HTR-8/SVneo (cell line): ENCODE measurements around the gene RBM33.

Experiments used
- DNase-seq: peaks from one replicate; pipeline ENCODE4 v3.0.0; 2011; ENCODE audit warnings: low spot score, mixed read lengths; ENCODE audit not compliant: insufficient read length
- FAIRE-seq: peaks from 2 replicates; lab custom pipeline; 2011; peaks lifted over from hg19 to GRCh38; lab: Jason Lieb, UNC

RBM33 gene

DNA sequence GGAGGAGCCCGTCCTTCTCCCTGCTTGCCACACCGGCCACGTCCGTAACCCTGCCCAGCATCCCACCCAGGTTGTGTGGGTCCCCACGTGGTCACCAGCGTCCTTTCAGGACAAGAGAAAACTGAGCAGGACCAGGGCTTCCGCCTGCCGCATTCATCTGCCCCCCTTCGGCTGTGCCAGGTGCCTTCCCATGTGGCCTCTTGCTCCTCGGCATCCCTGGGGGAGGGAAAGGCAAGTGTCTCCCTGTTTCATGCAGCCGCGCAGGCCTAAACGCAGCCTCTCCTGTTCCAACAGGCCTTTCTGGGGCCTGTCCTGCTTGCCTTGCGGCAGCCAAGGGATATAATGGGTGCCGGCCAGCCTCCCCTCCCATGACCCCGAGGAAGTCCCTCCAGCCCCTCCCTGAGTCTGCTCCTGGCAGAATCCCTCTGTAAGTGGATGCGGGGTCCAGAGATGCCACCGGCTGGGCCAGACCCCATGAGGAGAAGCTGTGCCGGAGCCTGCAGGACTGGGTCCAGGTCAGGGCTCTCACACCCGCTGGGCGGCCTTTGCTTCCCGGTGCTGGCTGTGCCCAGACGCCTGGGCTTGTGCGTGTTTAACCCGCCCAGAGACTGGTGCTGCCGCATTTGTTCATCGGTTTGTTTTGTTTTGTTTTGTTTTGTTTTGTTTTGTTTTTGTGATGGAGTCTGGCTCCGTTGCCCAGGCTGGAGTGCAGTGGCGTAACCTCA lies 144.7 kb downstream of the RBM33 start:
- DNase-seq (no peak), FAIRE-seq (no peak)

GRCh38 chr7:155790666-155791065 lies 146.2 kb downstream of the RBM33 start:
- DNase-seq (no peak), FAIRE-seq (no peak)

DNA sequence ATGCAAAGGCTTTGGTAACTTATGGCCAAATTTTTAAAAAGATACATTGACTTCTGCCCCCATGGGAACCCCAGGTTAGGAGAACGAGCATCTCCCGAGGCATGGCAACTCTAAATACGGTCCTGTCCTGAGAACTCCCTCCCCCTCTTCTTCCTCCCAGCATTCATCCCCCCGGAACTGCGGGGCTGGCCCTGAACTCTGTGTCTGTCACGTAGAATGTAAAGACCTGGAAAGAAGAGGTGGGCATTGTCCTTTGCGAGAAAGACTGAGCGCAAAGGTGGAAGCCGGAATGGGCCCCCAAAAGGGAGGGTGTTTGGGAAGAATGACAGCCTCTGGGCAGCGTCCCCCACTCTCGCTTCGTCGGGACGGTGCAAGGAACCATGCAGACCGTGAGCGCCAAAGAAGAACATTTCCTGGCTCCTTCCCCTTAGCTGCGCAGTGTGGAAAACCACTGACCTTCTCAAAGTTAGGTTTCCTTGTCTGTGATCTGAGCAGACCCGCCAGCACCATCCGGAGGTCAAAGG lies 146.8 kb downstream of the RBM33 start:
- FAIRE-seq (no peak), DNase-seq (no peak)

DNA sequence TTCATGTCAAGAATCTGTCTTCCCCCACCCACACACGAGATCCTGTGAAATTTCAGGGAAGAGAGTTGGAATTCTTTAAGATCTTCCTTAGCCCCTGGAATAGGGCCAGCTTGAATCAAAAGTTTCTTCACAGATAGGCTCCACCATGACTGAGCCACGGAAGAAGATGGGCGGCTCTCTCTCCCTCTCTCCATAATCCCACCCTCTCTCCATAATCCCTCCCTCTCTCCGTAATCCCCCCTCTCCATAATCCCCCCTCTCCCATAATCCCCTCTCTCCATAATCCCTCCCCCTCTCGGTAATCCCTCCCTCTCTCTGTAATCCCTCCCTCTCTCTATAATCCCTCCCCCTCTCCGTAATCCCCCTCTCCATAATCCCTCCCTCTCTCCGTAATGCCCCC lies 147.4 kb downstream of the RBM33 start:
- DNase-seq (no peak), FAIRE-seq (peak; percentile 48)

DNA sequence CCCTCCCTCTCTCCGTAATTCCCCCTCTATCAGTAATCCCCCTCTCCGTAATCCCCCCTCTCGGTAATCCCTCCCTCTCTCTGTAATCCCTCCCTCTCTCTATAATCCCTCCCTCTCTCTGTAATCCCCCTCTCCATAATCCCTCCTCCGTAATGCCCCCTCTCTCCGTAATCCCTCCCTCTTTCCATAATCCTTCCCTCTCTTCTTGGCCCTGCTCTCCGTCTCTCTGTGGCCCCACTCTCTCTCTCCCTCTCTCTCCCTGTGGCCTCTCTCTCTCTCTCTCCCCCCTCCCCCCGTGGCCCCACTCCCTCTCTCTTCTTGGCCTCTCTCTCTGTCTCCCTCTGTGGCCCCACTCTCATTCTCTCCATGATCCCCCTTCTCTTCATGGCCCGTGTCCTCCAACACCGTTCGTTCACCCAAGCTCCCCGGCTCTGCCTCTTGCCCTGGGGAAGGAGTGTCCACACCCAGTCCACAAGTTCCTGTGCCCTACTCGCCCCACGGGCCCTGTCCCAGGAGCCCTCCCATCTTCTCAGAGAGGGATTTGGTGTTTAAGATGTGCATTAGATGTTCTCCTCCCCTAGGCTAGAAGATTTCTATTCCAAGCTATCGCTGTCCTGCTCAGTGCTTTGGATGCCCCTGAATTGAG lies 148.0 kb downstream of the RBM33 start:
- DNase-seq, result no peak
- no peak for FAIRE-seq

- DNase-seq (no peak), FAIRE-seq (peak; percentile 93)
These were observed 148.6 kb downstream of the RBM33 start for GRCh38 chr7:155792999-155793560.

DNA sequence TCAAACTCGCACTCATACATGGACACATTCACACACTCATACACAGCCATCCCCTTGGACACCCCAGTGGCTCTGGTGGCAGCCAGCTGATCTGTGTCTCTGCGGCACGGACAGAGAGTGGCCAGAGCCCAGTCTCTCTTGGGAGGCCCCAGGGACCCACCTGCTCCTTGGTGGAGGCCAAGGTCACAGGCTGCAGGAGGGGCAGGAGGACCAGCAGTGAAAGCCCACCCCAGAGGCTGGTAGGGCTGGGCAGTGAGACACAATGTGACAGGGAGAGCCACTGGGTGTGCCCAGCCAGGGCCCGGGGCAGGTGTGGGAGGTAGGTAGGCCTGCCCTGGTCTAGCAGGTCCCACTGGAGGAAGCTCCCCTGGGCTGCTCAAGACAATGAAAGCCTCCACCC lies 149.3 kb downstream of the RBM33 start:
- FAIRE-seq (no peak), DNase-seq (no peak)

DNA sequence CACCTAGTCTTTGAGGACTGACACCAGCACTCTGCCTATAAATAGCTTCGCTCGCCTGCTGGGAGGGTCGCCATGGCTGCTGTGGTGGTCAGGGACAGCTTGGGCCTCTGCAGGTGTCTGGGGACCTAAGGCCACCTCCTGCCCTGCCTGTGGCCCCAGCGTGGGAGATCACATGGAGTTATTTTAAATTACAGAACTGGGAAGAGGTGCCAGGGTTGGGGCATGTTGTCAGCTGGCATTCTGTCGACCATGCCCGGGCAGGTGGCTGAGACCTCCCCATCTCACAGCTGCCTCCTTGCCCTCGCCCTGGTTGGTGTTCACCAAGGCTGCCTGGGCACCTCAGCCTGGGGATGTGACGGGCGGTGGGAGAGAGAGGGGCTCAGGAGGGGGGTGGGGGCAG lies 149.7 kb downstream of the RBM33 start:
- FAIRE-seq, result no peak

DNA sequence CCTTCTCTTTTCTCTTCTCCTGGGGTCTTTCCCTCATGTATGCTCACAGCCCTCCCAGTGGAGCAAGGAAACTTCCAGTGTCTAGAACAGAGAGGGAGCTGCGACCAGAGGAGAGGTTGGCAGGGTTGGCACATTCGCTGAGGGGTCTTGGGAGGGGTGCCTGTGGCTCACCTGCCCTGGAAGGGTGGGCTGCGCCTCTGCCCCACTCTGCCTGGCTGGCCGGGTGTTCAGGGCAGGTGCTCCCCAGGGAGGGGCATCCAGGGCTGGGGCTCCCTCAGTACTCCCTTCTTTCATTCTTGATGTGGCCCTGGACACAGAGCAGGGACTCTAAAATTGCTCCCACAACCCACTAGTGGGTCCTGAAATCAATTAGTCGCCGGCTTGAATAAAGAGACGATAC lies 150.9 kb downstream of the RBM33 start:
- FAIRE-seq, result no peak

More for the DNA sequence above, 149.7 kb downstream of the RBM33 start:
- DNase-seq, result no peak

DNA sequence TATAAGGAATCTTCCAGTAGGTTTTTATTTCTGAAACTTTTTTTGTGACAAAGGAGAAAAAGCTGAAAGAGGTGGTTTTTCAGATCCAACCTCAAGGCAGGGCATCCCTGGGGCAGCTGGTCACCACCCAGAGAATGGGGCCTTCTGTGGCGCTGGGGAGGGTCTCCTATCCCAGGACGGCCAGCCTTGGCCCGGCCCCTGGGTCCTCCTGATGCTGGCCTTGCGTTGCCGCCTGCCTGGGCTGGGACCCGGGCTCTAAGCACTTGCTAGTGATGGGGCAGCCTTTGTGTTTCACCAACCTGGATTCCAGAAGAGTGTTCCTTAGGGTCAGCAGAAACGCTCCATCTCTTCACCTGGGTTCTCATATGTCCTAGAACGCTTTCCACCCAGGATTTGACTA lies 151.5 kb downstream of the RBM33 start:
- FAIRE-seq (no peak), DNase-seq (no peak)

More for the DNA sequence above, 150.9 kb downstream of the RBM33 start:
- DNase-seq, result no peak

GRCh38 chr7:155796381-155797261 lies 152.2 kb downstream of the RBM33 start:
- DNase-seq (peak; percentile 53), FAIRE-seq (no peak)

DNA sequence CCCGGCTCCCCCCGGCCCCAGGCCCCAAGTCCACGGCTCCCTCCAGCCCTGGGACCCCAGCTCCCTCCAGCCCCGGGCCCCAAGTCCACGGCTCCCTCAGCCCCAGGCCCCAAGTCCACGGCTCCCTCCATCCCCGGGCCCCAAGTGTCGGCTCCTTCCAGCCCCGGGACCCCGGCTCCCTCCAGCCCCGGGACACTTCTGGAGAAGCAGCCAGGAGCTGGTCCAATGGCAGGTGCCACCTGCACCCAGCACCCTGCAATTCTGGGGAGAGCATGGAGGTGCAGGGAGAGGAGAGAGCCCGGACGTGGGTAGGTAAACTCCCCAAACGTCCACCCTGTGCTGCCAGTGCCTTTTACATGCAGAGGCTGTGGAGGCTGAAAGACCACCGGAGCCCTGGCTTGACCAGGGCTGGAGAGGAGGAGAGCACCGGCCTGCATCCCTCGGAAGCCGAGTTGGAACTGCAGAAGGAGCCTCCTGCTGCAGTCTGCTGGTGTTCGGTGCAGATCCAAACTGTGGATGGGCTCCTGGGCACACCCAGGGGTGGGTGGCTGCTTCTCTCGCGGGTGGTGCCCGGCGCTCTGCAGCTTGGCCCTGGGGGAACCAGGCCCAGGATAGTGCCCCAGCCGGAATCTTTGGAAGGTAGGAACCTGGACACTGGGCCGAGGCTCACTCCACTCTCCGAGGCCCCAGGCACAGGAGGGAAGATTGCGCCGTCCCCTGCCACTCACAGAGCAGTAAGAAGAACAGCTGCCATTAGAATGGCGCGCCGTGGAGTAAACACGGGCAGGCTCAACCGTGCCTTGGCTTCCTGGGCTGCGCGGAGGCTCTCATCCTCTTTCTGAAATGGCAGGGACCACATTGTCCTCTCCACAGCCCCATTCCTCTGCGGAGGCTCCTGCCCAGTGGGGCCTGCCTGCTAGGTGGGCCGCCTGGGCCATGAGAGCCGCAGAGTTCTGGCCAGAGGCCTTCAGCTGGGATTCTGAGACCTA lies 153.1 kb downstream of the RBM33 start:
- no peak for DNase-seq
- FAIRE-seq, result no peak

DNA sequence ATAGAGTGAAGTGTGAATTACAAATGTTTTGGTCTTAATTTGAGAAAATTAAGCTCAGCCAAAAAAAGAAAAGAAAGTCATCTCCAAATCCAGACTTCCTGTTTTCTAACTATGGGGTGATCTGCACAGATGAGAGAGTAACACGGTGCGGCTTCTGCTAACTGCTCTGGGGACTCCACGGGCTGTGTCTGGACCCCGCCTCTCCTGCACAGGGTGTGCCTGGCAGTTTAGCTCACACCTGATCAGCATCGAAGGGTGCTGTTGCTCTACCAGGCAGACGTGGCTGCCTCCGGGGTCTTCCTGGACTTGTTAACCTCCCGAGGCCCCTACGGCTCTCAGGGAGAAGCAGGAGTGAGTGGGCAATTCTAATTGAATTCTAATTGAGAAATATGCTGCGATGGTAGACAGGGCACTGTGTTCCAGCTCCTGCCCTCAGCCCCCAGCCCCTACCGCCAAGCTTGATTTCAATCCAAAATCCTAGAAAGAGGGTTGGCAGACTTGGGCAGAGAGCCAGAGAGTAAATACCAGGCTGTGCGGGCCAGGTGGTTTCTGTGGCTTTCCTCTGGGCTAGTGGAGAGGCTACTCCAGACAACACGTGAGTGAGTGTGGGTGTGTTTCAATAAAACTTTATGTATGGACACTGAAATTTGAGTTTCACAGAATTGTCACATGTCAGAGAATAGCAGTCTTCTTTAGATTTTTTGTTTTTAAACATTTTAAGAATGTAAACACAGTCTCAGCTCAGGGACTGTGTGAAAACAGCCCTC lies 154.4 kb downstream of the RBM33 start:
- FAIRE-seq (no peak), DNase-seq (no peak)

GRCh38 chr7:155799514-155799913 lies 155.1 kb downstream of the RBM33 start:
- FAIRE-seq, result no peak

DNA sequence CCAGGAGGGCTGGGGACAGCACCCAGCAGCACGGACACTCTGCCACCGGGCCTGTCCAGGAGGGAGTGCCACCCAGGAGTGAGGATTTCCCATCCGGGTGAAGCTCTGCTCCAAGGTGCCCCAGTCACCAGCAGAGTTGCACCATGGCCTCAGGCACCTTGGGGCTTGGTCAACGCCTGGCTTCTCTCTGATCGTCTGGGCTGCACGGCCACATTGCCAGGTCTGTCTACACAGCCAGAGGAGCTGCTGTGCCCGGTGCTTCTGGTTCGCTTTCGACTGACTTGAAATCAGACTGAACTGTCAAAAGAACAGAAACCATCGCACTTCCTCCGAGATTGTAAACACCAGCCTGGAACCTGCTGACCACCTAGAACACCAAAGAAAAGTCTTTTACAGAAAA lies 155.8 kb downstream of the RBM33 start:
- DNase-seq, result no peak
- FAIRE-seq, result no peak

More at GRCh38 chr7:155799514-155799913, 155.1 kb downstream of the RBM33 start:
- no peak for DNase-seq

- FAIRE-seq, result no peak
- DNase-seq, result no peak
These were observed 156.3 kb downstream of the RBM33 start for GRCh38 chr7:155800741-155801267.

DNA sequence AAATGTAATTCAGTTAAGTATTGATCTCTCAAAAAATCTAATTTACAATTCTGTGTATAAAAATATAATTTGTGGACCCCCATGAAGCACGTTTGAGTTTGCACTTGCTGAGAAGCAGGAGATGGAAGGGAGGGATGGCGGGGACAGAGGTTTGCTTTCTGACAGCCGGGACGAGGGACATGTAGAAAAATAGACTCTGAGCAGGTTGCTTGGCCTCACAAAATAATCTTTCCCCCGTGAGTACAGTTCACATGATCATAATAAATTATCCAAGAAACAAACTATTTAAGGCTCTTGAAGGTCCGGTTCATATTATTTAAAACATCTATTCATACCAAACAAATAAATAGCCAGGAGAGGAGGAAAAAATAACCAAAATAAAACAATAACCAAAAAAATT lies 157.8 kb downstream of the RBM33 start:
- DNase-seq (no peak), FAIRE-seq (no peak)

DNA sequence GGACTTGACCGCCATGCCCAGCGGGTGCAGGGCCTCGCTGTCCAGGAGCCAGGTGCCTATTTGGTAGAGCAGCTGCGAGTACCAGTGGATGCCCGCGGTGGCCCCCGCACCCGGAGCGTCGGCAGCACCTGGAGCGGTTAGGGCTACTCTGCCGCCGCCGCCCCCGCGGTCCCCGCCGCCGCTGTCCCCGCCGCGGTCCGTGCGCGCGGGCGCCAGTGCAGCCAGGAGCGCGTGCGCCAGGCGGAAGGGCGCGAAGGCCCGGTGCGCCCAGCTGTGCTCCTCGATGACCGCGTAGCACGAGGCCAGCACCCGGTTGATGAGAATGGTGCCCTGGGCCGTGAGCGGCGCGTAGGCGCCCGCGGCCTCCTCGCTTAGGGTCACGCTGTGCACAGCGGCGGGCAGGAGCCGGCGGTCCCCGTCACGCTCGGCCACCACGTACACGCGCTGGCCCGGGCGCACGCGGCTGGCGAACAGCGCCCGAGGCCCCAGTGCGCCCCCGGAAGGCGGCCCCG lies 158.5 kb downstream of the RBM33 start:
- FAIRE-seq, result no peak
- DNase-seq, result no peak
